Activated CD8-positive, alpha-beta memory T cell treated with anti-CD3 and anti-CD28 coated beads for 48 hours (primary cell): ENCODE measurements around the gene HOXC12.

Experiments used
- DNase-seq, 3 experiments: peaks; one replicate each; pipeline ENCODE4 v3.0.0-alpha.2; 2020; ENCODE audit warnings: low read depth in 2 of 3, low spot score in 2 of 3

The HOXC12 gene

GRCh38 chr12:54006559-54007220, 52.0 kb downstream of the HOXC12 start:
- DNase-seq: no peak

GRCh38 chr12:54007538-54008259, 53.0 kb downstream of the HOXC12 start:
- DNase-seq: no peak

GRCh38 chr12:54008260-54008552, 53.5 kb downstream of the HOXC12 start:
- DNase-seq: no peak
